Measurements from ENCODE around the gene FRK. TPM values are rescaled to one million over a fixed set of nuclear protein-coding genes. Genes with fewer than 3 reads are reported as not detected.

The FRK gene
- total RNA-seq, 4 donors from 2014 or later, result 0.59 to 3.2 (median 2.0) TPM

DNA sequence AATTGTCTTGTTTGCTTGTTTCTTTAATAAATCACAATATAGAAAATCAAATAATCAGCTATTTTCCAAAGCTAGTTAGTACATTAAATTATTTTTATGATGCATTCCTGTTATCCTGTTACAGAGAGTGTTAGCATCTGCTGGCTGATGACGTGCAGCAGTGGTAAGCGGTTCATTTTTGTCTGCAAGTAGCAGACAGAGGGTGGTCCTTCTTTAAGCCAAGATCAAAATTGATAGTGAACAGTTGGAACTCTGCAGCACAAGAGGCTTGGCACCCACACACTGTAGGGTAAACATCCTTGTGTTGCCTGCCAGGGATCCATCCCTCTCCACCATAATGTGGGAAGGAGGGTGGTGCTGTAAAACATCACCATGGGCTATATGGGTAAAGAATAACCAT is 158.3 kb downstream of the FRK start:
- WGBS, 2 donors, result 50 to 61% methylated on average over 2 of the region's 2 CpGs
- TF ChIP-seq POLR2A (IDR thresholded peaks at IDR 0.05), result no peak
- intact Hi-C loops (cut with DNase I; ENCODE audit: low total_unique reads), result no loop called here
- DNase-seq (ENCODE audit: low spot score in 2 of 2), result no peak
- H3K4me3 ChIP-seq (ENCODE audit: low read depth, poor library complexity, severe bottlenecking), result no peak overlapping the region

GRCh38 chr6:115901896-115902295 is 158.8 kb downstream of the FRK start:
- H3K4me3 ChIP-seq (ENCODE audit: low read depth, poor library complexity, severe bottlenecking), result no peak overlapping the region
- WGBS, 2 donors, result 58 to 67% methylated on average over 3 of the region's 3 CpGs
- no peak for TF ChIP-seq POLR2A (IDR thresholded peaks at IDR 0.05)
- DNase-seq (ENCODE audit: low spot score in 2 of 2), result no peak
- intact Hi-C loops (cut with DNase I; ENCODE audit: low total_unique reads), result no loop called here

GRCh38 chr6:115899730-115900282 is 160.9 kb downstream of the FRK start:
- WGBS, 2 donors, result 71 to 72% methylated on average over 4 of the region's 4 CpGs
- no peak for DNase-seq (ENCODE audit: low spot score in 2 of 2)
- TF ChIP-seq, protein P1, sequence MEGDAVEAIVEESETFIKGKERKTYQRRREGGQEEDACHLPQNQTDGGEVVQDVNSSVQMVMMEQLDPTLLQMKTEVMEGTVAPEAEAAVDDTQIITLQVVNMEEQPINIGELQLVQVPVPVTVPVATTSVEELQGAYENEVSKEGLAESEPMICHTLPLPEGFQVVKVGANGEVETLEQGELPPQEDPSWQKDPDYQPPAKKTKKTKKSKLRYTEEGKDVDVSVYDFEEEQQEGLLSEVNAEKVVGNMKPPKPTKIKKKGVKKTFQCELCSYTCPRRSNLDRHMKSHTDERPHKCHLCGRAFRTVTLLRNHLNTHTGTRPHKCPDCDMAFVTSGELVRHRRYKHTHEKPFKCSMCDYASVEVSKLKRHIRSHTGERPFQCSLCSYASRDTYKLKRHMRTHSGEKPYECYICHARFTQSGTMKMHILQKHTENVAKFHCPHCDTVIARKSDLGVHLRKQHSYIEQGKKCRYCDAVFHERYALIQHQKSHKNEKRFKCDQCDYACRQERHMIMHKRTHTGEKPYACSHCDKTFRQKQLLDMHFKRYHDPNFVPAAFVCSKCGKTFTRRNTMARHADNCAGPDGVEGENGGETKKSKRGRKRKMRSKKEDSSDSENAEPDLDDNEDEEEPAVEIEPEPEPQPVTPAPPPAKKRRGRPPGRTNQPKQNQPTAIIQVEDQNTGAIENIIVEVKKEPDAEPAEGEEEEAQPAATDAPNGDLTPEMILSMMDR (IDR thresholded peaks at IDR 0.05), result no peak
- TF ChIP-seq POLR2A (IDR thresholded peaks at IDR 0.05), result no peak
- H3K4me3 ChIP-seq (ENCODE audit: low read depth, poor library complexity, severe bottlenecking), result no peak overlapping the region
- intact Hi-C loops (cut with DNase I; ENCODE audit: low total_unique reads), result no loop called here

DNA sequence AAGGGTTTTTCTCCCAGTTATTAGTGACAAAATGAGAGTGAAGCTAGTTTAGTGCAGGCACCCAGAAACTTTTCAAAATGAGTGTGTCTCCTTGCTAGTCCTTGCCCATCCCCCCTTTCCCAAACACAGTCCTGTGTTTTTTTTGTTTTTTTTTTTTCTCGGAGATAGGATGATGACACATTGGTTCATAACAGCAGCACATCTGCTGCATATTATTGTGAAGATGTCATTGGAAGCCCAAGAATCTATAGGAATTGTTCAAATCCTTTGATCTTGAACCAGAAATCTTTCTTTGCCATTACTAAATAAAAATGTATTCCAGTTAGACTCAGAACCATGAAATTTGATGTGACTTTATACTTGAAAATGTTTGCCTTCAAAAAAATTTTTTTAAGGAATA is 162.4 kb downstream of the FRK start:
- TF ChIP-seq, protein P1 (IDR thresholded peaks at IDR 0.05), result no peak
- TF ChIP-seq POLR2A (IDR thresholded peaks at IDR 0.05), result no peak
- 13 to 18% methylated on average over 1 of the region's 1 CpG for WGBS, 2 donors
- H3K4me3 ChIP-seq (ENCODE audit: low read depth, poor library complexity, severe bottlenecking), result no peak overlapping the region
- intact Hi-C loops (cut with DNase I; ENCODE audit: low total_unique reads), result no loop called here
- DNase-seq (ENCODE audit: low spot score in 2 of 2), result no peak

DNA sequence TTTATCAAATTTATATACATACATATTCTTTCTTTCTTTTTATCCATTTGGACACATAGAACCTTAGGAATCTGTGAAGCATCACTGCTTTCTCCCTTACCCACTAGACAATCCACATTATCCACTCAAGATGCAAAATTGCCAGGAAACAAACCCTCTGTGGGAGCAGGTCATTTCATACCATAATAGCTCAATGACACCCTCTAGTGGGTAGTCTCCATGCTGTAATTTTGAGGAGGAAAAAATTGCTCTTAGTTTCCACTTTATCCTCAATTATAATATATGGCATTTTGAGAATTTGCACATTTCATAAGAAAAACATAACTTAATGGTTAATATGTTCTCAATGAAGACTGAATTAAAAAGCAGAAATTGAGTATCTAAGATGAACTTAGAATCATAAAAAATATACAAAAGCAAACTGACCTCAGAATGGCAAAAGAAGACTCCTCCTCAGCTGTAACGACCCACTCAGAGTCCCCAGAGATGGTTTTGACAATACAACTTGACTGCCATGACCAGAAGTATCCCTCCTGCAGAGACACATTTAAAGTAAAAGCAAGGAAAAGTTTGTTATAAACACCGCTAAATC is 164.1 kb downstream of the FRK start:
- TF ChIP-seq POLR2A (IDR thresholded peaks at IDR 0.05), result no peak
- TF ChIP-seq, protein P1 (IDR thresholded peaks at IDR 0.05), result no peak
- no peak for DNase-seq (ENCODE audit: low spot score in 2 of 2)
- 77 to 78% methylated on average over 2 of the region's 2 CpGs for WGBS, 2 donors
- intact Hi-C loops (cut with DNase I; ENCODE audit: low total_unique reads), result no loop called here
- no peak overlapping the region for H3K4me3 ChIP-seq (ENCODE audit: low read depth, poor library complexity, severe bottlenecking)

DNA sequence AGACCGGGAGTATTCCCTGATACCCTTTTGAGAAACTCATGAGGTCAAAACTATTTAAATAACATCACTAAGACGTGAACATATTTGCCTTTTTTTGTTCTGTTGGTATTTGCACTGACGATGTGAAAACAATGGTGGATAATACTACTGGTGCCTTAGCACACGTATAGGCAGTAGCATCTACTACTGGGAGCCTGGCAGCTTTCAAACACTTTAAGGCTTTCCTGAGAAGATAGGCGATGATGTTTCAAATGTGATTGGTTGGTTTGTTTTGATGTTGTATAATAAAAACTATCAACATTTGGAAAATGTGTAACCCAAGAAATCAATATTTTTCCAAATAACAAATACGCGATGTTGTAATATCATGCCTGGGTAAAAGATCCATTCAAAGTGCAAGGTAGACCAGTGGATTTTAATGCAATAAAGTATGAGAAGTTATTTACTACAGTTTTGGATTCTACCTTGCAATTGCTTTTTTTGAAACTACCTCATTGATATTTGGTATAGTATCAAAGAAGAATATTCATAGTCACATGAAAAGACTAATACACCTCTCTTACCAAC is 166.2 kb downstream of the FRK start:
- no peak overlapping the region for H3K4me3 ChIP-seq (ENCODE audit: low read depth, poor library complexity, severe bottlenecking)
- DNase-seq (ENCODE audit: low spot score in 2 of 2), result no peak
- intact Hi-C loops (cut with DNase I; ENCODE audit: low total_unique reads), result no loop called here
- no peak for TF ChIP-seq POLR2A (IDR thresholded peaks at IDR 0.05)
- TF ChIP-seq, protein P1 (IDR thresholded peaks at IDR 0.05), result no peak
- WGBS, 2 donors, result 87 to 90% methylated on average over 7 of the region's 7 CpGs

DNA sequence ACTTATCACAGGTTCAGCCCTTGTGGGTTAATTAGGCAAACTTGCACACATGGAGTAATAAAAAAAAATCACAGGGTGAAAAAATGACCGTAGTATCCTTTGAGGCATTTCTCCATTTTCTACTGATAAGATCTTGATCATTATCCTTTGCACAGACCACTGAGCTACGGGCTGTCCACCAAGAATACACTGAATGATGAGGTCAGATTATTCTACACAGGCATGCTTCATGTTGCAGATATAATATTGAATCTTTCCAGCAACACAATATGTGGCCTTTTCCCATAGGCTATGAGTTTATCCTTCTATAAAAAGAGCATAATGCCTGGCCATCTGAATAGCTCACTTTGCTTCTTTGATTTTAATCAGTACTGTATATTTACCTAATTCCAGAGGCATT is 168.9 kb downstream of the FRK start:
- intact Hi-C loops (cut with DNase I; ENCODE audit: low total_unique reads), result no loop called here
- TF ChIP-seq, protein P1 (IDR thresholded peaks at IDR 0.05), result no peak
- TF ChIP-seq POLR2A (IDR thresholded peaks at IDR 0.05), result no peak
- WGBS, 2 donors, result 74% methylated on average over 2 of the region's 2 CpGs
- no peak for DNase-seq (ENCODE audit: low spot score in 2 of 2)
- no peak overlapping the region for H3K4me3 ChIP-seq (ENCODE audit: low read depth, poor library complexity, severe bottlenecking)

Data from lower leg skin (tissue), 4 donors.